DOHH2 (cell line): ENCODE results near the gene SULT2B1.

Experiments used
- EZH2phosphoT487 ChIP-seq: fragments of 200-600 bp; sonication (generic); IDR thresholded peaks from 2 replicates; pipeline ENCODE4 v1.6.1; 2017; ENCODE audit warnings: borderline replicate concordance, mild to moderate bottlenecking, antibody characterized with exemption, low read length, moderate library complexity, mixed read lengths
- TF ChIP-seq, protein P1 (sequence below): fragments of 200-600 bp; sonication (generic); IDR thresholded peaks from one replicate; pipeline ENCODE4 v1.5.1; 2014; ENCODE audit warnings: antibody characterized with exemption, mild to moderate bottlenecking, low read depth, low read length; ENCODE audit not compliant: poor library complexity, severe bottlenecking

- TF ChIP-seq, protein P1, sequence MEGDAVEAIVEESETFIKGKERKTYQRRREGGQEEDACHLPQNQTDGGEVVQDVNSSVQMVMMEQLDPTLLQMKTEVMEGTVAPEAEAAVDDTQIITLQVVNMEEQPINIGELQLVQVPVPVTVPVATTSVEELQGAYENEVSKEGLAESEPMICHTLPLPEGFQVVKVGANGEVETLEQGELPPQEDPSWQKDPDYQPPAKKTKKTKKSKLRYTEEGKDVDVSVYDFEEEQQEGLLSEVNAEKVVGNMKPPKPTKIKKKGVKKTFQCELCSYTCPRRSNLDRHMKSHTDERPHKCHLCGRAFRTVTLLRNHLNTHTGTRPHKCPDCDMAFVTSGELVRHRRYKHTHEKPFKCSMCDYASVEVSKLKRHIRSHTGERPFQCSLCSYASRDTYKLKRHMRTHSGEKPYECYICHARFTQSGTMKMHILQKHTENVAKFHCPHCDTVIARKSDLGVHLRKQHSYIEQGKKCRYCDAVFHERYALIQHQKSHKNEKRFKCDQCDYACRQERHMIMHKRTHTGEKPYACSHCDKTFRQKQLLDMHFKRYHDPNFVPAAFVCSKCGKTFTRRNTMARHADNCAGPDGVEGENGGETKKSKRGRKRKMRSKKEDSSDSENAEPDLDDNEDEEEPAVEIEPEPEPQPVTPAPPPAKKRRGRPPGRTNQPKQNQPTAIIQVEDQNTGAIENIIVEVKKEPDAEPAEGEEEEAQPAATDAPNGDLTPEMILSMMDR: no peak
- no peak for TF ChIP-seq EZH2phosphoT487
These were observed 86.9 kb downstream of the SULT2B1 start for GRCh38 chr19:48638831-48639381.
